Dermis microvascular lymphatic vessel endothelial cell (primary cell): ENCODE results near the gene TOP1. TPM values are rescaled to one million over a fixed set of nuclear protein-coding genes. Genes with fewer than 3 reads are reported as not detected.
A peak's percentile ranks its signal among the peaks of the same experiment; 100 is the strongest.

ENCODE experiments used
- DNase-seq, 2 donors: peaks; one replicate each; pipeline versions ENCODE4 v3.0.0 to v3.0.0-alpha.2; 2010; ENCODE audit warnings: low read depth in 2 of 2
- total RNA-seq: library from RNA; depleted of rRNA; stranded (reverse); fragments of >200 nt; gene quantifications from 2 replicates; pipeline ENCODE4 v1.2.1, GENCODE V29; 2014

TOP1 gene
- total RNA-seq, 1 donor from 2014 or later: 13.1 TPM

- DNase-seq: peak; percentile 7 to 81
Observed at GRCh38 chr20:41057999-41058673, 29.5 kb downstream of the TOP1 start.

DNA sequence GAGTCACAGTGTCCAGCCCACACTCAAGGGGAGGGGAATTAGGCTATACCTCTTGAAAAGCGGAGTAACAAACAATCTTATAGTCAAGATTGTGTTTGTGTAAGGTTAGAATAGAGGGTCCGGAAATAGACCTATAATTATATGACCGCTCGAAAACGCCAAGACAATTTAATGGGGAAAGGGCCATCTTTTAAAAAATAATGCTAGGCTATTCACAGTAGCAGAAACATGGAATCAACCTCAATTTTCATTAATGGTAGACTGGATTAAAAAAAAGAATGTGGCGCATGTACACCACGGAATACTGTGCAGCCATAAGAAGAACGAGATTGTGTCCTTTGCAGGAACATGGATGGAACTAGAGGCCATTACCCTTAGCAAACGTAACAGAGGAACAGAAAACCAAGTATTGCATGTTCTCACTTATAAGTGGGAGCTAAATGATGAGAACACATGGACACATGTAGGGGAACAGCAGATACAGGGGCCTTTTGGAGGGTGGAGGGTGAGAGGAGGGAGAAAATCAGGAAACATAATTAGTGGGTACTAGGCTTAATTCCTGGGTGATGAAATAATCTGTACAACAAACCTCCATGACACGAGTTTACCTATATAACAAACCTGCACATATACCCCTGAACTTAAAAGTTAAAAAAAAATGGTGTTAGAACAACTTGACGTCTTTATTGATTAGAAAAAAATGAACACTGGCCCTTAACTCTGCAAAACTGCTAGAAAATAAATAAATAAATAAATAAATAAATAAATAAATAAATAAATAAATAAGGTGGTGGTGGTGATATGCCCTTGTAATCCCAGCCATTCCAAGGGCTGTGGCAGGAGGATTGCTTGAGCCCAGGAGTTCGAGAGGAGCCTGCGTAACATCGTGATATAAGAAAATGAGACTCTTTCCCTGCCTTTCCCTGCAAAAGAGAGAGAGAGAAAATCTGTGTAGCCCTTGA lies 30.3 kb downstream of the TOP1 start:
- no peak for DNase-seq

GRCh38 chr20:41061155-41061554 lies 32.5 kb downstream of the TOP1 start:
- no peak for DNase-seq

DNA sequence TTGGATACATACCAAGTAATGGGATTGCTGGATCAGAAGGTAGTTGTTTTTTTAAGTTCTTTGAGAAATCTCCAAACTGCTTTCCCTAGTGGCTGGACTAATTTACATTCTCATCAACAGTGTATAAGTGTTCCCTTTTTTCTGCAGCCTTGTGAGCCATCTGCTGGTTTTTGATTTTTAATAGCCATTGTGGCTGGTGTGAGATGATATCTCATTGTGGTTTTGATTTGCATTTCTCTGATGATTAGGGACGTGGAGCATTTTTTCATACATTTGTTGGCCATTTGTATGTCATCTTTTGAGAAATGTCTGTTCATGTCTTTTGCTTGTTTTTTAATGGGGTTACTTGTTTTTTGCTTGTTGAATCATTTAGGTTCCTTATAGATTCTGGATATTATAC lies 34.8 kb downstream of the TOP1 start:
- DNase-seq: no peak

GRCh38 chr20:41064377-41064776 lies 35.8 kb downstream of the TOP1 start:
- DNase-seq: no peak

- DNase-seq: no peak
Observed at GRCh38 chr20:41065716-41066115, 37.1 kb downstream of the TOP1 start.

DNA sequence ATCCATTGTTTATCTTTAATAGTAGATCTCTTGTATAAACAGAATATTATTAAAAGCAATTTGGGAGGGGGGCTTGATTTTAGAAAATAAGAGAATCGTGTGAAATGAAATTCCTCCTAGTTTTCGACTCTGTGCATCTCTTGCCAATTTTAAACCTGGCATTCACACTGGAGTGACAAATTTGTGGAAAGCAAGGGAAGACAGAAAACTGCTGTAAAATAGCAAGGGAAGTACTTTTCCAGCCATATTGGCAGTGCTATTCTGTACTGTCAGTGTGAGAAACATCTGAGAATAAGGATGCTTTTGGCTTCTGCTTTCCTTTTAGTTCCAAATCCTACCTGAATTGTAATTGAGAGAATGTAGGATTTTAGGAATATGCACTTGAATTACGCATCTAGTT lies 40.2 kb downstream of the TOP1 start:
- DNase-seq: no peak

- peak; percentile 83 to 90 for DNase-seq
Observed at GRCh38 chr20:41072190-41072863, 43.7 kb downstream of the TOP1 start.

GRCh38 chr20:41072915-41073314 lies 44.3 kb downstream of the TOP1 start:
- DNase-seq: peak; percentile 58 to 80

GRCh38 chr20:41074441-41074840 lies 45.8 kb downstream of the TOP1 start:
- no peak for DNase-seq

DNA sequence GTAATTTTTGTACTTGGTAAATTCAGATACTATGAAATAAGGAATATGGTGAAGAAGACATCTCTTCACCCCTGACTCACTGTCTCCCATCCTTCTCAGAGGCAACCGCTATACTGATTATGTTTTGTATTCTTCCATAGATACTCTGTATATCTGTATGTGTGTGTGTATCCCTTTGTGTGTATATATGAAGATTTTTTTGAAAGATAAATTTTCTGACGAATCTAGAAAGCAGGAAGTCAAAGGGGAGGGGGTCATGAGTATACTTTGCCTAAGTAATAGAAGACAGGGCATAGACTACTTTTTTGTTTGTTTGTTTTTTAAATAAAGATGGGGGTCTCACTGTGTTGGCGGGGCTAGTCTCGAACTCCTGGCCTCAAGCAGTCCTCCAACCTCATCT lies 48.2 kb downstream of the TOP1 start:
- no peak for DNase-seq

DNA sequence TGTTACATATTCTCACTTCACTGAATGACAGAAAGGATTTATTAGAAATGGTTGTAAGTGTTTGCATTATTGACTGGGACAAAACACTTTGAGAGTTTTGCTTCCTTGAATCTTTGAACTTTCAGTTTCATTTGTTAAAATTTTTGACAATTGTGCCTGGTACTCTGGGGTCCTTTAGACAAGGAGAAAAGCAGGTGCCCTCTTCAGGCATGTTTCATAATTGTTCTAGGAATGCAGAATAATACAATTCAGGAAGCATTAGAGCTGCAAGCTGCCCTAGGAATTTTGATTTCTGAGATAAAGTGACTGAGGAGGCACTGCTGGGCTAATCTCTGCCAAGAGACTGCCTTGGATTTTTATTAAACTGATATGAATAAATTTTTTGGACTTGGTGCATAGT lies 49.7 kb downstream of the TOP1 start:
- DNase-seq: peak; percentile 52 to 71

- DNase-seq: no peak
Observed at GRCh38 chr20:41079066-41079465, 50.4 kb downstream of the TOP1 start.

- peak in 1 of 2 donors; percentile 48 for DNase-seq
Observed at GRCh38 chr20:41080866-41081265, 52.2 kb downstream of the TOP1 start.

DNA sequence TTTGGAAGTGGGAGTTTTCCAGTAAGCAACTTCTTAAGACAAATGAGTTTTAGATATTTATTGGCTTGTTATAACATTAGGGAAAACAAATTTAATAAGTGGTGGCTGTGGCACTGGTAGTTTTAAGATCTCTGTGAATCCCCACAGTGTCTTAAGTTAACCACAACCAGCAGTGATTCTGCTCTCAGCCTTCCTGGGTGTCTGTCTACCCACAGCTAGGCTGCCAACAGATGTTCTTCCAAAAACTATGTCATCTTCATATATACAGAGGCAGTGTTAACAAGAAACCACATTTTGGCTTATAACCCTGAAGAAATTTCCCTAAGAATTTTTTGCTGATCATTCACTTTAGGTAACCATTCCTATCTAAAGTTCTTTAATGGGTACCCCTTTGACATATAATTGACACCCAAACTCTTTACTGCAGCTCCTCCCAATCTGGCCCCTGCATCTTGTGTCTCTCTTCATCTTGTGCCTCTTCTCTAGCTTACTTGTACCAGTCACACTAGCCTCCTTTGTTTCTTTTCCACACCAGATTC lies 52.7 kb downstream of the TOP1 start:
- no peak for DNase-seq

DNA sequence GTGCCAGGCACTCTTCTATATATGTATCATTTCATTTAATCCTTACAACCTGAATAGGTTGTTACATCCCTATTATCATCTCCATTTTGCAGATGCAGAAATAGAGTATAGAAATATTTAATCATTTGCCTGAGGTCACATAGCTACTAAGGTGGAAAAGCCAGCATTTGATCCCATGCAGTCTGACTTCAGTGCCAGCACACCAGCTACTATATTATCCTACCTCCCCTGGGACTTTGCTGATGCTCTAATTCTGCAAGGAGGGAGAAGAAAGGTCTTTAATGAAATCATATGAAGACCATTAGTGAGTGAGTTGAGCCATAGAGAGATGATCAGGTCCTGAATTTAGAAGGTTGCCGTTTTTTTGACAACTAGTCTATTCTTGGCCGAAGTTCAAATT lies 53.7 kb downstream of the TOP1 start:
- DNase-seq: no peak

- no peak for DNase-seq
Observed at GRCh38 chr20:41085606-41086005, 57.0 kb downstream of the TOP1 start.

DNA sequence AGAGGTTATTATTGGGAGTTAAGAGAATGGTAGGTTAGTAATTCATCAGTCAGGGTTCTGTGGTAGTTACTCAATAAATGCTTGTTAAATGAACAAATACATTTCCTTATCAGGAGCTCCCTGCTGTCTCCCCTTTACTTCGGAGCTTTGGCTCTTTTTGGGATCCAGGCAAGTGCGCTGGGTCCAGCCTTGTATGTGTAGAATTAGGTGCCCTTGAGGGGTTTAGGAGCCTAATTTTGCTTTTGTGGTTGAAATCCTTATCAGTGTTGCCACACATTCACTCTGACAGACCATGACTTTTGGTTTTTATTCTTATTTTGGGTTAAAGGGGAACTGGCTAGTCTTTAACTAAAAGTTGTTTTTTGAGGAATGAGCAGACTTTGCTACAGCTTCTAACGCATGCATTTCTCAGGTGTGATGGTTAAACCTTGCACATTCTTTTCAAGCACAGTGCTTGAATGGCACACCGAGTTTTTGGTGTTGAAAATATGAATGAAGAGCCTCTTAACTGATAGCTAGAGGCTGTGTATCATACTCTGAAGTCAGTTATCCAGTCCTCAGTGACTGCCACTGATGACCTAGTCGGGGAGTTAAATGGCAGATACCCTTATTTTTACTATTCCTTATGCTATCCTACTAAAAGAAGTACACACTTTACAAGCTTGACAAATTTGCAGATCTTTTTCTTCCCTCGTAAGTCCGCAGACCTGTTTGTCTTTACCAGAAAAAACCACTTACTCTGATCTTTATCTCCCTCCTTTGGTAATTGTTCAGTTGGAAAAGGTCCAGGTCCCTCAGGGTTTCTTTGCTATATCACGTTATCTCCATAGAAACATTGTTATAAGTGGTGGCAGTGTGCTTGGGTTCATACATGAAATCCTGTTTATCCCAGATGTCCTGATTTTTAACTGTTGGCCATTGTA lies 58.0 kb downstream of the TOP1 start:
- DNase-seq: peak in 1 of 2 donors; percentile 30

DNA sequence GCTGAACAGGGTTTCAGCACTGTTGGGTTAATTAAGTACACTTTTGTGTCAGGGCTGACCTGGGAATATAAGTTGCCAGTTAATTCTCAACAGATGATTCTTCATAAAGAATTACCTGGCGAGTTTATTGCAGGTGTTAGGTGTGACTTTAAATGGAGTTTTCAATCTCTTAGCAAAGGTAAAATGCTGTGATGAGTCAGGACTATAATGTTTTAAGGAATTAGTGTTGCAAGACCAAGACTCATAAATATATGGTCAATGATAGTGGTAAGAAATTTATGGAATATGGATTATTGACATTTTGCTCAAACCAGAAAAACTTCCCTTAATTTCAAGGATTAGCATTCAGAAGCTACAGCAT lies 58.7 kb downstream of the TOP1 start:
- no peak for DNase-seq

- no peak for DNase-seq
Observed at GRCh38 chr20:41087777-41088176, 59.2 kb downstream of the TOP1 start.

GRCh38 chr20:41089555-41089954 lies 60.9 kb downstream of the TOP1 start:
- no peak for DNase-seq
